Dendritic cell treated with granulocyte-macrophage colony-stimulating factor and Interleukin-4, amounts not matched to agents 40 ng/mL and 50 ng/mL, for 4 days (primary cell): Measurements from ENCODE around the gene FLT3.
A peak's percentile ranks its signal among the peaks of the same experiment; 100 is the strongest.
"Not testable (repeated sequence)": the region's sequence is repeated elsewhere in the genome, so short reads cannot be mapped to it uniquely, and the experiment has no call there.

Experiments
- H3K27ac Mint-ChIP-seq: one replicate; pipeline ENCODE4 v1.8.0; 2022; ENCODE audit warnings: mild to moderate bottlenecking, mixed read lengths
- H3K27me3 Mint-ChIP-seq: one replicate; pipeline ENCODE4 v1.8.0; 2022; ENCODE audit warnings: mild to moderate bottlenecking, mixed read lengths
- H3K36me3 Mint-ChIP-seq: one replicate; pipeline ENCODE4 v1.8.0; 2022; ENCODE audit warnings: low read depth, mixed read lengths
- H3K4me1 Mint-ChIP-seq: one replicate; pipeline ENCODE4 v1.8.0; 2022; ENCODE audit warnings: low read depth, mixed read lengths
- H3K4me3 Mint-ChIP-seq: one replicate; pipeline ENCODE4 v1.8.0; 2022; ENCODE audit warnings: mild to moderate bottlenecking, moderate library complexity, mixed read lengths
- H3K9me3 Mint-ChIP-seq: one replicate; pipeline ENCODE4 v1.8.0; 2022; ENCODE audit warnings: mixed read lengths
- intact Hi-C: fragments of 100-400 bp; cut with micrococcal nuclease; formaldehyde crosslinking; loops from one replicate; pipeline ENCODE4 v1.15.0; 2022

FLT3 gene

GRCh38 chr13:28100150-28101121 lies at the start of gene FLT3:
TSS of gene FLT3 (minus strand) at chr13:28100576. CDS start at chr13:28100510, 66 bp downstream.
- Mint-ChIP-seq H3K36me3 (peaks cover 6% of the 10 kb centered on the region), H3K27ac (peak within 1 kb of the TSS; percentile 52), H3K9me3 (no peaks in the 10 kb centered on the region), H3K4me3 (peak within 1 kb of the TSS; percentile 84), H3K27me3 (peaks cover 24% of the 10 kb centered on the region), H3K4me1 (peaks cover 33% of the 10 kb centered on the region)
- intact Hi-C loops: no loop called here

- H3K27ac Mint-ChIP-seq: no peak overlapping the region
- H3K36me3 Mint-ChIP-seq: peaks cover 21% of the 10 kb centered on the region
- no peak overlapping the region for H3K4me3 Mint-ChIP-seq
- H3K9me3 Mint-ChIP-seq: no peaks in the 10 kb centered on the region
- intact Hi-C loops: no loop called here
- peaks cover 32% of the 10 kb centered on the region for H3K4me1 Mint-ChIP-seq
- no peaks in the 10 kb centered on the region for H3K27me3 Mint-ChIP-seq
These were observed 47.1 kb upstream of the FLT3 start for GRCh38 chr13:28147495-28147894.

- Mint-ChIP-seq H3K27me3 (no peaks in the 10 kb centered on the region), H3K9me3 (no peaks in the 10 kb centered on the region), H3K36me3 (peaks cover 27% of the 10 kb centered on the region), H3K4me3 (no peak overlapping the region), H3K4me1 (peaks cover 43% of the 10 kb centered on the region), H3K27ac (no peak overlapping the region)
- intact Hi-C loops: no loop called here
These were observed 44.7 kb upstream of the FLT3 start for GRCh38 chr13:28145049-28145448.

- H3K27me3 Mint-ChIP-seq, H3K9me3 Mint-ChIP-seq, intact Hi-C loops: not testable (repeated sequence)
- Mint-ChIP-seq H3K4me1 (peaks cover 57% of the 10 kb centered on the region), H3K36me3 (peaks cover 41% of the 10 kb centered on the region), H3K27ac (peak overlapping the region; percentile 56), H3K4me3 (peak overlapping the region; percentile 32)
These were observed 41.2 kb upstream of the FLT3 start for GRCh38 chr13:28141542-28141941.

- intact Hi-C loops: no loop called here
- H3K27ac Mint-ChIP-seq: peak overlapping the region; percentile 99
- H3K9me3 Mint-ChIP-seq: no peaks in the 10 kb centered on the region
- no peaks in the 10 kb centered on the region for H3K27me3 Mint-ChIP-seq
- peaks cover 39% of the 10 kb centered on the region for H3K36me3 Mint-ChIP-seq
- peaks cover 58% of the 10 kb centered on the region for H3K4me1 Mint-ChIP-seq
- H3K4me3 Mint-ChIP-seq: peak overlapping the region; percentile 83
These were observed 40.2 kb upstream of the FLT3 start for GRCh38 chr13:28140433-28141125.

- Mint-ChIP-seq H3K27me3 (no peaks in the 10 kb centered on the region), H3K4me1 (peaks cover 58% of the 10 kb centered on the region), H3K4me3 (peak overlapping the region; percentile 83), H3K36me3 (peaks cover 25% of the 10 kb centered on the region), H3K27ac (peak overlapping the region; percentile 99), H3K9me3 (no peaks in the 10 kb centered on the region)
- intact Hi-C loops: loop anchor here (5.0 kb wide), 2 partner anchors 97 to 518 kb away; partner anchors contain the start of gene POMP
These were observed 38.5 kb upstream of the FLT3 start for GRCh38 chr13:28138756-28139470.

- Mint-ChIP-seq H3K4me3 (peak within 1 kb of the TSS; percentile 83), H3K4me1 (peaks cover 58% of the 10 kb centered on the region), H3K27ac (peak within 1 kb of the TSS; percentile 99), H3K9me3 (no peaks in the 10 kb centered on the region), H3K36me3 (peaks cover 25% of the 10 kb centered on the region), H3K27me3 (no peaks in the 10 kb centered on the region)
- intact Hi-C loops: loop anchor here (5.0 kb wide), 2 partner anchors 96 to 519 kb away; partner anchors contain the start of gene POMP
These were observed 37.8 kb upstream of the FLT3 start, which contains the start of gene PAN3 for GRCh38 chr13:28138012-28138755. TSS of gene PAN3 (plus strand) at chr13:28138545. CDS start at chr13:28138658, 113 bp downstream.

GRCh38 chr13:28137596-28137995 lies 37.2 kb upstream of the FLT3 start:
- Mint-ChIP-seq H3K4me1 (peaks cover 54% of the 10 kb centered on the region), H3K4me3 (peak overlapping the region; percentile 83), H3K27me3 (no peaks in the 10 kb centered on the region), H3K9me3 (no peaks in the 10 kb centered on the region), H3K27ac (peak overlapping the region; percentile 99), H3K36me3 (peaks cover 25% of the 10 kb centered on the region)
- intact Hi-C loops: loop anchor here (5.0 kb wide), 2 partner anchors 95 to 520 kb away; partner anchors contain the start of gene POMP

- Mint-ChIP-seq H3K27me3 (no peaks in the 10 kb centered on the region), H3K4me3 (peak overlapping the region; percentile 83), H3K4me1 (peaks cover 47% of the 10 kb centered on the region), H3K27ac (peak overlapping the region; percentile 99), H3K36me3 (peaks cover 25% of the 10 kb centered on the region), H3K9me3 (no peaks in the 10 kb centered on the region)
- intact Hi-C loops: loop anchor here (5.0 kb wide), 2 partner anchors 95 to 520 kb away; partner anchors contain the start of gene POMP
These were observed 36.5 kb upstream of the FLT3 start for GRCh38 chr13:28136916-28137315.

- intact Hi-C loops: no loop called here
- H3K27me3 Mint-ChIP-seq: no peaks in the 10 kb centered on the region
These were observed 31.3 kb upstream of the FLT3 start for GRCh38 chr13:28131646-28132045.

GRCh38 chr13:28129911-28130693 lies 29.7 kb upstream of the FLT3 start:
- intact Hi-C loops: no loop called here
- H3K36me3 Mint-ChIP-seq: no peaks in the 10 kb centered on the region

More at GRCh38 chr13:28131646-28132045, 31.3 kb upstream of the FLT3 start:
- peaks cover 11% of the 10 kb centered on the region for H3K4me1 Mint-ChIP-seq
- H3K36me3 Mint-ChIP-seq: no peaks in the 10 kb centered on the region
- H3K27ac Mint-ChIP-seq: no peak overlapping the region
- H3K4me3 Mint-ChIP-seq: no peak overlapping the region
- no peaks in the 10 kb centered on the region for H3K9me3 Mint-ChIP-seq

GRCh38 chr13:28128926-28129325 lies 28.6 kb upstream of the FLT3 start:
- no peaks in the 10 kb centered on the region for H3K36me3 Mint-ChIP-seq
- H3K9me3 Mint-ChIP-seq: no peaks in the 10 kb centered on the region
- H3K4me1 Mint-ChIP-seq: no peaks in the 10 kb centered on the region
- intact Hi-C loops: no loop called here
- H3K4me3 Mint-ChIP-seq: no peak overlapping the region
- H3K27ac Mint-ChIP-seq: no peak overlapping the region
- no peaks in the 10 kb centered on the region for H3K27me3 Mint-ChIP-seq

More at GRCh38 chr13:28129911-28130693, 29.7 kb upstream of the FLT3 start:
- no peak overlapping the region for H3K27ac Mint-ChIP-seq
- no peaks in the 10 kb centered on the region for H3K9me3 Mint-ChIP-seq
- H3K4me1 Mint-ChIP-seq: no peaks in the 10 kb centered on the region
- no peak overlapping the region for H3K4me3 Mint-ChIP-seq
- H3K27me3 Mint-ChIP-seq: no peaks in the 10 kb centered on the region
